Measurements from ENCODE around the gene KRTAP12-1. TPM values are rescaled to one million over a fixed set of nuclear protein-coding genes. Genes with fewer than 3 reads are reported as not detected.

The KRTAP12-1 gene
- total and polyA plus RNA-seq, 8 donors, result 2.0 TPM; not detected in 7

GRCh38 chr21:44708213-44708865 is 26.4 kb upstream of the KRTAP12-1 start:
- peaks cover 5 to 40% (median 14%) of the 10 kb centered on the region in 4 donors for H3K4me1 ChIP-seq
- 2 to 5% (median 4%) methylated on average over 8 to 13 of the region's 13 CpGs; no CpG with 5 or more reads in 1 of the 5 donors for WGBS, 5 donors
- no peaks in the 10 kb centered on the region for H3K36me3 ChIP-seq
- no peak for TF ChIP-seq CTCF (IDR thresholded peaks at IDR 0.05)
- TF ChIP-seq POLR2AphosphoS5 (IDR thresholded peaks at IDR 0.05), result no peak
- intact Hi-C loops (cut with DNase I; ENCODE audit: low total_unique reads), result no loop called here
- H3K27ac ChIP-seq, result no peak overlapping the region
- DNase-seq, result peak in 1 of 2 donors; percentile 19
- H3K9me3 ChIP-seq, result peaks cover 0 to 12% (median 9%) of the 10 kb centered on the region in 4 donors
- no peak overlapping the region for H3K4me3 ChIP-seq
- peaks cover 29 to 100% (median 95%) of the 10 kb centered on the region in 3 donors for H3K27me3 ChIP-seq

- Histone ChIP-seq H3K4me3 (no peak overlapping the region), H3K27ac (no peak overlapping the region), H3K4me1 (peaks cover 5 to 35% (median 12%) of the 10 kb centered on the region in 4 donors), H3K9me3 (peaks cover 0 to 12% (median 9%) of the 10 kb centered on the region in 4 donors), H3K27me3 (peaks cover 29 to 100% (median 94%) of the 10 kb centered on the region in 3 donors), H3K36me3 (no peaks in the 10 kb centered on the region)
- DNase-seq, result peak in 1 of 2 donors; percentile 16
- intact Hi-C loops (cut with DNase I; ENCODE audit: low total_unique reads), result no loop called here
- TF ChIP-seq POLR2AphosphoS5 (IDR thresholded peaks at IDR 0.05) (no peak), POLR2A (IDR thresholded peaks at IDR 0.05) (no peak), CTCF (IDR thresholded peaks at IDR 0.05) (no peak), EP300 (IDR thresholded peaks at IDR 0.05) (no peak)
- 3 to 8% (median 4%) methylated on average over 19 to 46 of the region's 46 CpGs for WGBS, 5 donors
Observed at GRCh38 chr21:44706706-44707581, 25.0 kb upstream of the KRTAP12-1 start.

- no peak overlapping the region for H3K27ac ChIP-seq
- H3K9me3 ChIP-seq, result peaks cover 0 to 12% (median 9%) of the 10 kb centered on the region in 4 donors
- peaks cover 25 to 100% (median 93%) of the 10 kb centered on the region in 3 donors for H3K27me3 ChIP-seq
- H3K4me1 ChIP-seq, result peaks cover 0 to 28% (median 5%) of the 10 kb centered on the region in 4 donors
- H3K36me3 ChIP-seq, result no peaks in the 10 kb centered on the region
- peak in 1 of 2 donors; percentile 9 for DNase-seq
- WGBS, 5 donors, result 8 to 16% (median 9%) methylated on average over 40 to 54 of the region's 54 CpGs
- intact Hi-C loops (cut with DNase I; ENCODE audit: low total_unique reads), result no loop called here
- no peak overlapping the region for H3K4me3 ChIP-seq
- TF ChIP-seq POLR2A (IDR thresholded peaks at IDR 0.05), result no peak
Observed at GRCh38 chr21:44706026-44706705, 24.2 kb upstream of the KRTAP12-1 start.

GRCh38 chr21:44704636-44705001 is 22.7 kb upstream of the KRTAP12-1 start:
- intact Hi-C loops (cut with DNase I; ENCODE audit: low total_unique reads), result no loop called here
- Histone ChIP-seq H3K4me1 (peaks cover 0 to 12% (median 2%) of the 10 kb centered on the region in 4 donors), H3K27ac (no peak overlapping the region), H3K4me3 (no peak overlapping the region), H3K9me3 (peaks cover 0 to 12% (median 9%) of the 10 kb centered on the region in 4 donors), H3K36me3 (no peaks in the 10 kb centered on the region), H3K27me3 (peaks cover 15 to 100% (median 91%) of the 10 kb centered on the region in 3 donors)
- TF ChIP-seq POLR2A (IDR thresholded peaks at IDR 0.05) (no peak), CTCF (IDR thresholded peaks at IDR 0.05) (no peak), POLR2AphosphoS5 (IDR thresholded peaks at IDR 0.05) (no peak), EP300 (IDR thresholded peaks at IDR 0.05) (no peak)
- 25 to 35% (median 26%) methylated on average over 3 to 13 of the region's 13 CpGs for WGBS, 5 donors
- no peak for DNase-seq

All from stomach (tissue), 9 donors.